ENCODE data around the gene RHOH.

Gene RHOH

DNA sequence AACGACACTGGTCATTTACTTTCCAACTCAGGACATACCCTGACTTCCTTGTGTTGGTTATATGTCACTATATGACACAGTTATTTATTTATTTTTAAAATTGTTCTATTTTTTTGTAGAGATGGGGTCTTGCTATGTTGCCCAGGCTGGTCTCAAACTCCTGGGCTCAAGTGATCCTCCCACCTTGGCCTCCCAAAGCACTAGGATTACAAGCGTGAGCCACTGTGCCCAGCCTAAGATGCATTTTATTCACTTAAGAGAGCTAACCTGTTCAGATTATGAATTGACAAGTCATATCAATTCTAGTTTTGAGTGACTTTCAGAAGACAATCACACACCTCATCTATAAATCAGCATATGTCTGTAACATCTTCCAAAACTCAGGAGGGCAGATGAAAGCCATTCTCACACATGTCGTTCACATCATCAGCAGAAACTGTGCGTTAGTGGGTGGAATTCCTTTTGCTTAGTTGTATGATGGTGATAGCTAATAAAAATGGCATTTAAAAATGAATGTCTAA lies 9.4 kb upstream of the RHOH start:
- no peak for DNase-seq (ENCODE audit: low read depth in 2 of 2)

DNA sequence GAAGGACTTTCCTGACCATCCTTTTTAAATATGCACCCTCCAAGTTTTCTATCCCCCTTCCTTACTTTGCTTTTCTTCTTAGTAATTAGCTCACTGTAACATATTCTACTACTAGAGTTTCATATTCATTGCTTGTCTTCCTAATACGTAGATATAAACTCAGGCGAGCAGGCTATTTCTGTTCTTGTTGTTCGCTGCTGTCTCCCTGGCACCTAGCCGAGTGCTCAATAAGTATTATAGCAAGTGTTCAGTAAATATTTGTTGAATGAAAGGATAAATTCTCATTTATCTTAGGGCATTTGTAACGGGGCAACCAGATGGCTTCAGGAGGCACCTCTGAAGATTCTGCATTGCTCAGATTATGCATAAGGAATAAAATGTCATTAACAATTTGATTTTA lies 6.8 kb upstream of the RHOH start:
- no peak for DNase-seq (ENCODE audit: low read depth in 2 of 2)

- no peak for DNase-seq (ENCODE audit: low read depth in 2 of 2)
These were observed 6.4 kb upstream of the RHOH start for GRCh38 chr4:40190465-40190864.

- DNase-seq (ENCODE audit: low read depth in 2 of 2), result no peak
These were observed 5.7 kb upstream of the RHOH start for GRCh38 chr4:40190880-40191815.

GRCh38 chr4:40192114-40193015 lies 4.5 kb upstream of the RHOH start:
- no peak for DNase-seq (ENCODE audit: low read depth in 2 of 2)

GRCh38 chr4:40193016-40193571 lies 3.7 kb upstream of the RHOH start:
- DNase-seq (ENCODE audit: low read depth in 2 of 2), result no peak

DNA sequence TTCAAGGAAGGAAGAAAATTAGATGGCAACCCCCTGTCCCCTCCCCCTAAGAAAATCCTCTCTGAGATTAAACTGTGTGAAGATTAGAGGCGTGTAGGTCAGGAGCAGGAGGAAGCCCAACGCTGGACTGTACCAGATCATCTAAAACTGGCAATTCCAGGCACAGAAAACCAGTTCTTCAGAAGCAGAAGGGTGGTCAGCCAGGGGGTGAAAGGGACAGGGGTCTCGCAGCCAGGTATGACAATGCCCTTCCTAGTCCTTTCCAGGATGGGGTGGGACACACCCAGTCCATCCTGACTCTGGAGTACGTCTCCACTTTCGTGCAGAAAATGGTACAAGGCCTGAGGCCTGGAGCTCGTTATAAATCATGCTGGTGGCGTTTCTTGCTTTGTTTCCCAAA lies 3.3 kb upstream of the RHOH start:
- DNase-seq (ENCODE audit: low read depth in 2 of 2), result no peak

- DNase-seq (ENCODE audit: low read depth in 2 of 2), result no peak
These were observed 2.1 kb upstream of the RHOH start for GRCh38 chr4:40194602-40195161.

DNA sequence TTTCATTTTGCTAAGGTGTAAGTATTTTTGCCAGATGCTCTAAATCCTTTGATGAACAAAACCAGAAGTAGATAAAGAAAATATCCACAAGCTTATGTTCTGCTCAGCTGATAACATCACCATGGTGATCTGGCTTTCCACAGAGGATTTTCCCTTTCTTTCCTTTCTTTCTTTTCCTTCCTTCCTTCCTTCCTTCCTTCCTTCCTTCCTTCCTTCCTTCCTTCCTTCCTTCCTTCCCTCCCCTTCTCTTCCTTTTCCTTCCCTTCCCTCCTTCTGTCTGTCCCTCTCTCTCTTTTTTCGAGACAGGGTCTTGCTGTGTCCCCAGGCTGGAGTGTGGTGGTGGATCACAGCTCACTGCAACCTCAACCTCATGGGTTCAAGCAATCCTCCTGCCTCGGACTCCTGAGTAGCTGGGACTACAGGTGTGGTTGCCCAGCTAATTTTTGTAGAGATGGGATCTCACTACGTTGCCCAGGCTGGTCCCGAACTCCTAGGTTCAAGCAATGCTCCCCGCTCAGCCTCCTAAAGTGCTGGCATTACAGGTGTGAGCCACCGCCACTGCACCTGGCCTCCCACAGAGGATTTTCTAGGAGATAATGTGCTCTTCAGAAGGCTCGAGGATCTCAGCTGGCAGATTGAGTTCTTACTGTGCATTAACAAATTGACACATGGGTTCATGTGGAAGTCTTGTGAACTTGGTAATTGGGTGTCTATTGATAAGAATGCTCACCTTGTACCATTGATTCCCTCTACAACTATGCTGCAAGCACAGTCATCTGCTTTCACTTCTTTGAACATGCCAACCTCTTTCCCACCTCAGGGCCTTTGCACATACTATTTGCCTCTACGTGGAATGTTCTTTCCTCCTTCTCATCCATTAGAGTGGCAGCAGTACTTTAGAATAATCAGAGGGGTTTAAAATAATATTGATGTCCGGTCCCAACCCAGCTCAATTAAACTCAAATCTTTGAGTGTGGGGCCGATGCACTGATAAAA lies 1.4 kb upstream of the RHOH start:
- no peak for DNase-seq (ENCODE audit: low read depth in 2 of 2)

- DNase-seq (ENCODE audit: low read depth in 2 of 2), result no peak
These were observed 559 bp upstream of the RHOH start for GRCh38 chr4:40196272-40196671.

- DNase-seq (ENCODE audit: low read depth in 2 of 2), result no peak
These were observed 1.3 kb downstream of the RHOH start for GRCh38 chr4:40197879-40198689.

DNA sequence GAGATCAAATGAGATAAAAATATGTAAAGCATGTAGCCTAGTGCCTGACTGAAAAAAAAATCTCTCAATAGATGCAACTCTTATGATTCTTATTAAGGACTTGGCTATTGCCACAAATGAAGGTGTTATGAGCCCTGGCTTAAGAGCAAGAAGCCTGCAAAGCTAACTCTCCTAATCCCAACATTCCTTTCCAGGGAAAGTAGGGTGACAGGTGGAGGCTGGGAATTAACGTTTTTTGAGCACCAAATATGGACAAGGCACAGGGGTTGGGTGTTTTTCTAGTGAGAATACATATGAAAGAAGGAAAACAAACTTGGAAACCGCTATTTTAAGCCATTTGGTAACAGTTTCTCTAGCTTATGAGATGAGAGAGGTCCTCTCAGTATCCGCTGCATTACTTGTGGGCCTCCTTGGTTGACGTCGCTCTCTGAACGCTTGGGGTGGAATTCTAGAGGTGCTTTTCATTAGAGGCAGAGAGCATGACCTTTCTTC lies 2.4 kb downstream of the RHOH start:
- no peak for DNase-seq (ENCODE audit: low read depth in 2 of 2)

DNA sequence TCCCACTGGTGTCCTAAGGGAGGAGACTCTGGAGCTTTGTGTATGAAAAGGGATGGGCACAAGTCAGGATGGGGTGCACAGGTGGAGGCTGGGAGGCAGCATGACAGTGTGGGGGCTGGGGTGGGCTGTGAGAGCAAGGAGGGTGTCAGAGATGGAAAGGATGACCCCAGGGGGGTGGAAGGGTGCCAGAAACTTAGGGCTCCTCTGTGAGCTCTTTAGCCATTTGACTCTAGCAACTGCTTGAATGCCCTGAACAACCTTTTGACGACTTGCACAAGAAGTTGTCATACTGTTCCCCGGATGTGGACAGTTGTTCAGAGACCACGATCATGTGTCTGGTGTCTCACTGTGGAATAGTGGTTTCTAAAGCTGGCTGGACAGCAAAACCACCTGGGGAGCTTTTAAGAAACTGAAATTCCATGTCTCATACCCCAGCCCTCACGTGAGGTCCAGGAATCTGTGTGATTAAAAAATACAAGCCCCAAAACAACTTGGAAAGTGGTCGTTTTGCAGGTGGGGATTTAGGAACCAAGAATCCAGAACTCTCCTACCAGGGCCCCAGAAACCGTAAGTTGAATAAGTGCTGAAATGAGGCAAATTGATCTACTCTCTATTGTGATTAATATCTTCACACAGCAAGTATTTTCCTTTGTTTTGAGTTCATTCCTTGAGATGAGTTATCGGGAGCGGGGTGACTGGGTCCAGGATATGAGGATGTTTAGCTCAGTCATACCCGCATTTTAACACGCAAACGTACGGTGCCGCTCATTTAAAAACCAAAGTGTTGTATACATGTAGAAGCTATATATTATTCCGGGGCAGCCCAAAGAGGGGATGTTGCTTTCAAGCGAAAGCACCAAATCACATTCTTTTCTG lies 3.4 kb downstream of the RHOH start:
- DNase-seq (ENCODE audit: low read depth in 2 of 2), result no peak

DNA sequence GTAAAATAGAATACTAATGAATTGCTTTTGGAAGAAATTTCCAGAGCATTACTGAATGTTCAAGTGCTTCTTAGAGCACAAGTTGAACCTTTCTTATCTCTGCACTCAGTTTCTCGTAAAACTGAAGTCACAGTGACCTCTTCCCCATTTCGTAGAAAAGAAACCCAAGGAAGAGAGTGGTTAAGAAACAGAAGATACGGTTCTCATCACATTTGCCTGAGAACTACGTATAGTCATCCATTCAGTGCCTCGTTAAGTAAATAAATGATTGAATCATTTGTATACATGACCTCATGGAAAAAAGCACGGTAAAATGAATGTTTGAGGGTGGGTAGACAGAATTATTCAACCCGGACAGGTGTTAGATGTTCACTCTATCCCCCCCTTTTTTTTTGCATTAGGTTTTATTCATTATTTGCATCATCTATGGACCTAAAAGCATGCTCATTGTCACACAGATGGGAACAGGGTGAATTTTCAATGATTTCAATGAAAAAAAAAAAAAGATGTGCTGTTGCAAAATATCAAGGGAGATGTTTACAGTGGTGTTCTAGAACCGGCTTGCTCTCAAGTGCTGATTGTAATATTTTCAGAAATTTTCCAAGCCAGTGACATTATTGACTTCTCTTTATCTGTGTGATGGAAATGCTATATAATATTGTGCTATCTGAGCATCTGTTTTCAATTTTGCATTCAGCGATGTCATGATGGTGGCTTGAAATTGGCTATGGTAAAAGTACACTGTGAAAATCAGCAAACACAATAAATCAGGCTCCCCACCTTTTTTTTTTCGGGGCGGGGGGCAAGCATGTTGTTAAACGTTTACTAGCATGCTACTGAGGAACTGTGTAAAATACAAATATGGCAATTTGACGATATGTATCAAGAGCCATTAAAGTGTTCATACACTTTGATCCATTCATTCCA lies 4.3 kb downstream of the RHOH start:
- no peak for DNase-seq (ENCODE audit: low read depth in 2 of 2)

- no peak for DNase-seq (ENCODE audit: low read depth in 2 of 2)
These were observed 5.1 kb downstream of the RHOH start for GRCh38 chr4:40201898-40202297.

DNA sequence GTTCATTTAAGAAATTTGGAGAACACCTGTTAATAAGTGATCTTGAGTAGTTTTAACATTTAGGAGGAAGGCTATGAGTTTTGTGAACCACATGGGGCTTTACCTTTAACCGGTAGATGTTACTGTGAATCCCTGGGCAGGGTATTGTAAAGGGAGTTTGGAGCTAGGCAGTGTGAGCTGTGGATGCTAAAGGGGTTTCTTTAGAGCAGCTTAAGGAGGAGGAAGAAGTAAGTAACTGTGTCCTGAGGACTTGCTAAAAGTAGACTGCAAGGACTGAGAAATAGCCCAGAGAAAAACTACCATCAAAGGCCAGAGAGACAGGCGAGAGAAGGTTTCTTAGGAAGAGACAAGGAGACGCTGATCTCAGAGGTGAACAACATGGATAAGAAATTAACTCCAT lies 5.6 kb downstream of the RHOH start:
- DNase-seq (ENCODE audit: low read depth in 2 of 2), result no peak

GRCh38 chr4:40204507-40205258 lies 7.9 kb downstream of the RHOH start:
- no peak for DNase-seq (ENCODE audit: low read depth in 2 of 2)

Data from fibroblast of skin of left quadriceps (primary cell).